ENCODE results near the gene SLN.
"Not testable (repeated sequence)": the region's sequence is repeated elsewhere in the genome, so short reads cannot be mapped to it uniquely, and the experiment has no call there.

The SLN gene

DNA sequence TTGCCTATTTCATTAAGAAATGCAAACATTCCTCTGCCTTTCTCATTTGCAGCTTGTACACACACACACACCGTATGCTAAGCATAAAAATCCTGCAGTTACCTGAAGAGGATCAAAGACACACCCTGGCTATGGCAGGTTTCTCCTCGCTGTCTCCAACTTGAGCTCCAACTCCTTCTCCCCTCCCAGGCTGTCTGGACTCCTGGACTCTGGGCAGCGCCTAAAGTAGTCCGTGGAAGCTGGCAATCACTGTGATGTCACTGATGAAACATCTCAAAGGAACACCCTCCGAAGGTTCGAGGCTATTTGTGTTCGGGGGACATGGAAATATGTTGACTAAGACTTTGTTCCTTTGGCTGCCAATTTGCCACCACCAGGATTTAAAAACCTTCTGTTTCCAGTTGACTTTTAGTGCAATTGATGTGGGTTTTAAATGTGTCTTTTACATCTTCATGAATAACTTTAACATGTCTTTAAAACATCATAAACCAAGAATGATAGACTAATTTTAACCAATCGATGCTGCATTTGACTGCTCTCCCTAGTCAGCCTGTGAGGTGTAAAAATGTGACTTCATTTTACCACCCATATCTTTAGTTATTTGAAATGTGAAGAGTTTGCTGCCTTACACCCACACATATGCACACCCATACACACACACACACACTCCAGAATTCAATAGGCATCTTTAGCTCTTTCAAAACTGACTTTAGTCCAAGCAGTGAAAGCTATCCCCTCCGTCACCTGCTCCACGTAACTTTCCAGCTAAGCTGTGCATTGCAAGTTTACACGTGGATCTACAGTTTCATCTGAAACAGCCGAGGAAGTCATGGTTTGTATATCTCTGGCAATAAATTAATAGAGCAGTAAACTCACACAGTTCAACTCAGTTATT lies at the start of gene SLN:
Gene SLN (minus strand): TSS at position 196 of the 895 bp plus-strand sequence.
- Mint-ChIP-seq H3K27me3 (peaks cover 51% of the 10 kb centered on the region), H3K36me3 (ENCODE audit: low read depth) (no peaks in the 10 kb centered on the region), H3K9me3 (no peaks in the 10 kb centered on the region), H3K4me3 (no peak within 1 kb of the TSS), H3K27ac (no peak within 1 kb of the TSS), H3K4me1 (ENCODE audit: low read depth) (no peaks in the 10 kb centered on the region)
- DNase-seq: no peak

DNA sequence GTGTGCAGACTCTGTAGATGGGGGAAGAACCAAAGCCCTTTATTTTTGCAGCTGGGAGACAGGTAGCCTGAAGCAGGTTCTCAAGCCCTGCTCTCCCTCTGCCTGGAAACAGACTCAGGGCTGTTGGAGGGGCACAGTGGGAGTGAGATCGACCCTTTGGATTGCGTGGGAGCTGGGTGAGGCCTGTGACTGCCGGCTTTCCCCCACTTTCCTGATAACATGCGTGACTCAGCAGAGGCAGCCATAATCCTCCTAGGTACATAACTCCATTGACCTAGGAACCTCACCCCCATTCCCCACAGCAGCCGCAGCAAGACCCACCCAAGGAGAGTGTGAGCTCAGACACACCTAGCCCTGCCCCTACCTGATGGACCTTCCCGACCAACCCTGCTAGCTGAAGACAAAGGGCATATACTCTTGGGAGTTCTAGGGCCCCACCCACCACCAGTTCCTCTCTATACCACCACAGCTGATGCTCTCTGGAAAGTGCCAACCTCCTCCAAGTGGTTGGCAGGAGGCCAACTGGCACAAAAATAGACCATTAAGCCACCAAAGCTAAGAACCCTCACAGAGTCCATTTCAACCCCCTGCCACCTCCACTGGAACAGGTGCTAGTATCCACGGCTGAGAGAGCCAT lies 47.0 kb upstream of the SLN start:
- not testable (repeated sequence) for H3K4me3 Mint-ChIP-seq; H3K4me1 Mint-ChIP-seq (ENCODE audit: low read depth); H3K36me3 Mint-ChIP-seq (ENCODE audit: low read depth); DNase-seq; H3K9me3 Mint-ChIP-seq; H3K27ac Mint-ChIP-seq
- H3K27me3 Mint-ChIP-seq: peaks cover 50% of the 10 kb centered on the region

GRCh38 chr11:107757661-107758060 lies 45.8 kb upstream of the SLN start:
- H3K27me3 Mint-ChIP-seq: peaks cover 51% of the 10 kb centered on the region
- no peak overlapping the region for H3K27ac Mint-ChIP-seq
- H3K36me3 Mint-ChIP-seq (ENCODE audit: low read depth): no peaks in the 10 kb centered on the region
- H3K9me3 Mint-ChIP-seq: no peaks in the 10 kb centered on the region
- DNase-seq: no peak
- H3K4me1 Mint-ChIP-seq (ENCODE audit: low read depth): no peaks in the 10 kb centered on the region
- H3K4me3 Mint-ChIP-seq: no peak overlapping the region

DNA sequence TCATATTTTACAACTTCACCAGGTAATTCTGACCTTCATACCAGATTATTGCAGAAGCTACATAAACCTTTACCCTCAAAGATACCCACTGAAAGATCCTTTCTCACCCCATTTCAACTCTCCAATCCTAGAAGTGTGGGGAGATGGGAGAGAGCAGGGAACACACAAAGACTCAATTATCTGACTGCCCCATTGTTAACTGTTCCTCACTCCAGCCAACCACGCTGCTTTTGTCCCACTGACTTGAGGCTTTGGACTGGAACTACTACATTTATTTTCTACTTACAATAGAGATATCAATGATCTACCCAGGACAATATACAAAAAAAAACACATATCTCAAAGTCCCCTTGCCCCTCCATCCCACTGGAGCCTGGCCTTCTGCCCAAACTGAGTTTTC lies 44.7 kb upstream of the SLN start:
- Mint-ChIP-seq H3K27me3 (peaks cover 48% of the 10 kb centered on the region), H3K4me3 (no peak overlapping the region), H3K27ac (no peak overlapping the region), H3K4me1 (ENCODE audit: low read depth) (no peaks in the 10 kb centered on the region), H3K36me3 (ENCODE audit: low read depth) (no peaks in the 10 kb centered on the region), H3K9me3 (no peaks in the 10 kb centered on the region)
- DNase-seq: no peak

- no peak for DNase-seq
- no peak overlapping the region for H3K4me3 Mint-ChIP-seq
- H3K27ac Mint-ChIP-seq: no peak overlapping the region
- H3K36me3 Mint-ChIP-seq (ENCODE audit: low read depth): no peaks in the 10 kb centered on the region
- H3K9me3 Mint-ChIP-seq: no peaks in the 10 kb centered on the region
- H3K4me1 Mint-ChIP-seq (ENCODE audit: low read depth): no peaks in the 10 kb centered on the region
- peaks cover 26% of the 10 kb centered on the region for H3K27me3 Mint-ChIP-seq
Measured at GRCh38 chr11:107752949-107753822, 41.3 kb upstream of the SLN start.

GRCh38 chr11:107752508-107752907 lies 40.7 kb upstream of the SLN start:
- no peak for DNase-seq
- H3K9me3 Mint-ChIP-seq: no peaks in the 10 kb centered on the region
- H3K27me3 Mint-ChIP-seq: peaks cover 19% of the 10 kb centered on the region
- H3K27ac Mint-ChIP-seq: no peak overlapping the region
- no peaks in the 10 kb centered on the region for H3K4me1 Mint-ChIP-seq (ENCODE audit: low read depth)
- H3K36me3 Mint-ChIP-seq (ENCODE audit: low read depth): no peaks in the 10 kb centered on the region
- no peak overlapping the region for H3K4me3 Mint-ChIP-seq

DNA sequence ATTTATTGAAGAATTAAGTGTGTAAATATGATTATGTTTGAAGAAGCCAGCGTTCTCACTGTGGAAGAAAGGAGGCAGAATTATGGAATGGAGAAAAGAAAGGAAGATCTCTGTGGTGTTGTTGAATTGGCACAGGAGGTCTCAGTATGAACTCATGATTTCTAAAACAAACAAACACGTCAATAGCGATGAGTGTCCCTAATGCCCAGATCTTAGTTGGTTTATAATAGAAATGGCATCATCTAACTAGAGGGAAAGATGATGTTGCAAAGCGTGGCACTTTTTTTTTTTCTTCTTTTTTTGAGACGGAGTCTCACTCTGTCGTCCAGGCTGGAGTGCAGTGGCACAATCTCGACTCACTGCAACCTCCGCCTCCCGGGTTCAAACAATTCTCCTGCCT lies 39.2 kb upstream of the SLN start:
- no peak for DNase-seq
- no peaks in the 10 kb centered on the region for H3K9me3 Mint-ChIP-seq
- no peaks in the 10 kb centered on the region for H3K36me3 Mint-ChIP-seq (ENCODE audit: low read depth)
- no peak overlapping the region for H3K27ac Mint-ChIP-seq
- peaks cover 8% of the 10 kb centered on the region for H3K27me3 Mint-ChIP-seq
- H3K4me3 Mint-ChIP-seq: no peak overlapping the region
- H3K4me1 Mint-ChIP-seq (ENCODE audit: low read depth): no peaks in the 10 kb centered on the region

DNA sequence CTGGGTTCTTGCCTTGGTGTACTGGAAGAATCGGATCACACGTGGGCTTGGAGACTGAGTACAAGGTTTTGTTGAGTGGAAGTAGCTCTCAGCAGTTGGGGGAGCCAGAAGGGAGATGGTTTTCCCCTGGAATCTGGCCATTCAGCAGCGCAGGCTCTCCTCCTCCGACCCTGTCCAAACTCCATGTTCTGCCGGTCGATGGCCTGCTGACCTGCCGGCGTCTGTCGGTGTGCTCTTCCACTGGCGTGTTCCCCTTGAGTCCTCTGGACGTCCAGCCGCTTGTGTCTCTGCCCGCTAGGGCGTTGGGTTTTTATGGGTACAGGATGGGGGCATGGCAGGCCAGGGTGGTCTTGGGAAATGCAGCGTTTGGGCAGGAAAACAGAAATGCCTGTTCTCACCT lies 38.5 kb upstream of the SLN start:
- no peak overlapping the region for H3K27ac Mint-ChIP-seq
- DNase-seq: no peak
- no peaks in the 10 kb centered on the region for H3K36me3 Mint-ChIP-seq (ENCODE audit: low read depth)
- H3K9me3 Mint-ChIP-seq: no peaks in the 10 kb centered on the region
- H3K4me1 Mint-ChIP-seq (ENCODE audit: low read depth): no peaks in the 10 kb centered on the region
- peaks cover 8% of the 10 kb centered on the region for H3K27me3 Mint-ChIP-seq
- H3K4me3 Mint-ChIP-seq: no peak overlapping the region

DNA sequence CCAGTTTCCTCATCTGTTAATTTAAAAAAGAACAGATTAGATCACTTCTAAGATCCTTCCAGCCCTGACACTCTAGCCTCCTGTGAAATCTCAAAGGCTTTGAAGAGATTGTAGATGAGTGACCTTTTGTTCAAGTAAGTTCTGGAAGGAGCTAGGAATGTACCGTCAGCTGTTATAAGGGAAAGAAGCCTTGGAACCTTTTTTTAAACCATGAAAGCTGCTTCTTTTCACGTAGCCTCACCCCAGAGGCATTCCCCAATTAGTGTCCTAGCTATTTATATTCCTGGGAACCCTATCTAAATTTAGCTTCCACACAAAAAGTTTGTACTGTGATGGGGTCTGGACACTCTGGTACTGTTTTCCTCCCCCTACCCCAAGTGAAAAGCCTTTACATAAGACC lies 35.8 kb upstream of the SLN start:
- Mint-ChIP-seq H3K27me3 (peaks cover 25% of the 10 kb centered on the region), H3K4me1 (ENCODE audit: low read depth) (no peaks in the 10 kb centered on the region), H3K4me3 (no peak overlapping the region)

GRCh38 chr11:107744736-107745135 lies 32.9 kb upstream of the SLN start:
- no peaks in the 10 kb centered on the region for H3K4me1 Mint-ChIP-seq (ENCODE audit: low read depth)
- H3K9me3 Mint-ChIP-seq: no peaks in the 10 kb centered on the region
- H3K4me3 Mint-ChIP-seq: no peak overlapping the region
- DNase-seq: no peak
- no peaks in the 10 kb centered on the region for H3K36me3 Mint-ChIP-seq (ENCODE audit: low read depth)
- H3K27me3 Mint-ChIP-seq: peaks cover 39% of the 10 kb centered on the region
- H3K27ac Mint-ChIP-seq: no peak overlapping the region

More for the DNA sequence above, 35.8 kb upstream of the SLN start:
- Mint-ChIP-seq H3K36me3 (ENCODE audit: low read depth) (no peaks in the 10 kb centered on the region), H3K9me3 (no peaks in the 10 kb centered on the region), H3K27ac (no peak overlapping the region)
- no peak for DNase-seq

DNA sequence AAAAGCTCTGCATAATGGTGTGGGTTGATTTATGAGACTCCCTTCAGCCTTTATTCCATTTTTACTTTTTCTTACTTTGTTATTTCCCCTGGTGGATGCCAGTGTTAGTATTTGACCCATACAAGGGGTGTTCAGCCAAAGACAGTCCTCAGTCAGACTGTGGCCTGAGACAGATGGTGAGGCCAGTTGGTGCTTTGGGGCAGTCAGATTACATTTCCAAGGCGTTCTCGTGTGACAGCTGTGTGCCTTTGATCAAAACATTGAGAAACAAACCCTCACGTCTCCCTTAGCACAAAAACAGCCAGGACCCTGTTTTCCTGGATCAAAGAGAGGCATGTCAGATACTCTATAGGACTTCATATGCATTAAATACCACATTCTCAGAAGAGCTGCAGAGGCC lies 31.3 kb upstream of the SLN start:
- H3K27me3 Mint-ChIP-seq: peaks cover 46% of the 10 kb centered on the region

GRCh38 chr11:107741044-107741823 lies 29.4 kb upstream of the SLN start:
- Mint-ChIP-seq H3K4me3 (no peak overlapping the region), H3K36me3 (ENCODE audit: low read depth) (no peaks in the 10 kb centered on the region), H3K27ac (no peak overlapping the region), H3K27me3 (peaks cover 55% of the 10 kb centered on the region), H3K4me1 (ENCODE audit: low read depth) (no peaks in the 10 kb centered on the region), H3K9me3 (no peaks in the 10 kb centered on the region)
- DNase-seq: no peak

More for the DNA sequence above, 31.3 kb upstream of the SLN start:
- Mint-ChIP-seq H3K27ac (no peak overlapping the region), H3K4me3 (no peak overlapping the region), H3K36me3 (ENCODE audit: low read depth) (no peaks in the 10 kb centered on the region), H3K9me3 (no peaks in the 10 kb centered on the region), H3K4me1 (ENCODE audit: low read depth) (no peaks in the 10 kb centered on the region)
- no peak for DNase-seq

DNA sequence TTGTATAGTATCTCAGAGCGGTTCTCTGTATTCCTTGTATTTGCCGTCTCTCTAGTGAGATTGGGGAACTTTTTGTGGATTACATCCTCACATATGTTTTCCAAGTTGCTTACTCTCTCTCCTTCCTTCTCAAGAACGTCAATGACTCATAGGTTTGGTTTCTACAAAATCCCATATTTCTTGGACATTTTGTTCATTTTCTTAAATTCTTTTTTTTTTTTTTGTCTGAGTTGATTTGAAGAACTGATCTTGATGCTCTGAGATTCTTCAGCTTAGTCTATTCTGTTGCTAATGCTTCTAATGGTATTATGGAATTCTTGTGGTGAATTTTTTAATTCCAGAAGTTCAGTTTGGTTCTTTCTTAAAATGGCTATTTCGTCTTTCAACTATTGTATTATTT lies 28.4 kb upstream of the SLN start:
- Mint-ChIP-seq H3K4me3 (no peak overlapping the region), H3K36me3 (ENCODE audit: low read depth) (no peaks in the 10 kb centered on the region), H3K27me3 (peaks cover 57% of the 10 kb centered on the region), H3K27ac (no peak overlapping the region), H3K9me3 (no peaks in the 10 kb centered on the region), H3K4me1 (ENCODE audit: low read depth) (no peaks in the 10 kb centered on the region)
- no peak for DNase-seq

GRCh38 chr11:107736546-107736945 lies 24.7 kb upstream of the SLN start:
- no peak overlapping the region for H3K4me3 Mint-ChIP-seq
- H3K27ac Mint-ChIP-seq: no peak overlapping the region
- H3K27me3 Mint-ChIP-seq: peaks cover 54% of the 10 kb centered on the region
- no peaks in the 10 kb centered on the region for H3K36me3 Mint-ChIP-seq (ENCODE audit: low read depth)
- no peaks in the 10 kb centered on the region for H3K9me3 Mint-ChIP-seq
- no peaks in the 10 kb centered on the region for H3K4me1 Mint-ChIP-seq (ENCODE audit: low read depth)
- no peak for DNase-seq

Measured in activated T-cell treated with anti-CD3 and anti-CD28 coated beads, Interleukin-2, amount 50 U/mL, for 24 hours (primary cell).